ENCODE measurements around the gene ETV6. TPM values are rescaled to one million over a fixed set of nuclear protein-coding genes. Genes with fewer than 3 reads are reported as not detected.
"Not testable (repeated sequence)": the region's sequence is repeated elsewhere in the genome, so short reads cannot be mapped to it uniquely, and the experiment has no call there.

Gene ETV6
- total RNA-seq, 2 donors from 2014 or later = 17.5 to 17.9 TPM

DNA sequence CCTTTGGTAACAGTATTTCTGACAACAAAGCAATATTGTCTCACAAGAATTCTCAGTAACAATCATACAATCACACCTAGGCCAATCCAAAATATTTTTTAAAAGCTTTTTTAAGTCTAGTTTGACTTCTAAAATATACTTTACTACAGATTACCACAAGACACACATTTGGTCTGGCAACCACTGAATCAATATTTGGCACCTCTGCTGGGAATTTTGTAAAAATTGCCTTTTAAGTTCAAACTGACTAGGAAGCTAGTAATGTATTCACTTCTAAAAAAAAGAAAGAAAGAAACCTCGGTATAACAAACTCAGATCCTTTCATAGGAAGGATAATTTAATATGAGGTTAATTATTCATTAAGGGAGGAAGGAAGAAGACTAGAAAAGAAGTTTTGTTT, 18.2 kb upstream of the ETV6 start:
- ATAC-seq = no peak
- 11 to 18% methylated on average over 1 of the region's 1 CpG for WGBS, 2 donors
- TF ChIP-seq CTCF (IDR thresholded peaks at IDR 0.05) (no peak), POLR2A (IDR thresholded peaks at IDR 0.05) (no peak)

DNA sequence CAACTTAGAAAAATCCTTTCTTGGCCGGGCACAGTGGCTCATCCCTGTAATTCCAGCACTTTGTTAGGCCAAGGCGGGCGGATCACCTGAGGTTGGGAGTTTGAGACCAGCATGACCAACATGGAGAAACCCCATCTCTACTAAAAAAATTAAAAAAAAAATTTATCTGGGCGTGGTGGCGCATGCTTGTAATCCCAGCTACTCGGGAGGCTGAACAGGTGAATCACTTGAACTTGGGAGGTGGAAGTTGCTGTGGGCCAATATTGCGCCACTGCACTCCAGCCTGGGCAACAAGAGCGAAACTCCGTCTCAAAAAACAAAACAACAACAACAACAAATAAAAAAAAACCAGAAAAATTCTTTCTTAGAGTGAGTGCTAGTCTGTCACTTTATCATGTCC, 17.6 kb upstream of the ETV6 start:
- H3K27me3 ChIP-seq; H3K27ac ChIP-seq; H3K9me3 ChIP-seq; H3K36me3 ChIP-seq (replicated peaks in 1 of 2; ENCODE audit: insufficient read depth in 1 of 2, low read depth in 2 of 2); H3K4me1 ChIP-seq; H3K4me3 ChIP-seq; ATAC-seq; DNase-seq; intact Hi-C loops (cut with DNase I): not testable (repeated sequence)
- 94% methylated on average over 9 of the region's 9 CpGs for WGBS, 2 donors

More for the DNA sequence above, 18.2 kb upstream of the ETV6 start:
- Histone ChIP-seq H3K36me3 (replicated peaks in 1 of 2; ENCODE audit: insufficient read depth in 1 of 2, low read depth in 2 of 2) (no peaks in the 10 kb centered on the region), H3K9me3 (no peaks in the 10 kb centered on the region), H3K27me3 (no peaks in the 10 kb centered on the region), H3K4me3 (no peak overlapping the region), H3K4me1 (peaks cover 5% of the 10 kb centered on the region), H3K27ac (no peak overlapping the region)
- intact Hi-C loops (cut with DNase I) = no loop called here
- DNase-seq = no peak

GRCh38 chr12:11633968-11634367, 15.5 kb upstream of the ETV6 start:
- no peak for TF ChIP-seq POLR2A (IDR thresholded peaks at IDR 0.05)
- TF ChIP-seq CTCF (IDR thresholded peaks at IDR 0.05) = no peak
- intact Hi-C loops (cut with DNase I) = no loop called here
- DNase-seq (no peak), ATAC-seq (peak; percentile 42)
- Histone ChIP-seq H3K36me3 (replicated peaks in 1 of 2; ENCODE audit: insufficient read depth in 1 of 2, low read depth in 2 of 2) (no peaks in the 10 kb centered on the region), H3K9me3 (no peaks in the 10 kb centered on the region), H3K27me3 (no peaks in the 10 kb centered on the region), H3K4me3 (no peak overlapping the region), H3K4me1 (peaks cover 5% of the 10 kb centered on the region), H3K27ac (no peak overlapping the region)
- 39 to 41% methylated on average over 6 of the region's 6 CpGs for WGBS, 2 donors

DNA sequence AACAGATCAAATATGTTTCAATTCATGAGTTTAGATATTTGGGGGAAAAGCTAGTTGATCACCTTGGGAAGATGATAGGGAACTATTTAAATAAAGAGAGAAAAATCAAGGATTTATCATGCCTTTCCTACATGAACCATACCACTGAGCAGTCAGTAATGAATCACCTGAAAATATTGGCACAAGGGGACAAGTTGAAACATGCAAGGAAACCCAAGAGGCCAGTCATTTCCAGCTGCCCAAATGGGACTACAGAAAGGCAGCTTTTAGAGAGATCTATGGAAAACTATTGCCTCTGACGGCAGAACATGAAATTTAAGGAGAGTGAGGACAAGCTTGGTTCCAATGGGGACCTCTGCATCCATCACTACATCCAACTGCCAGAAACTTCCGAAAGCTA, 14.1 kb upstream of the ETV6 start:
- DNase-seq (no peak), ATAC-seq (no peak)
- peaks cover 5% of the 10 kb centered on the region for H3K4me1 ChIP-seq
- H3K4me3 ChIP-seq = no peak overlapping the region
- intact Hi-C loops (cut with DNase I) = no loop called here
- TF ChIP-seq POLR2A (IDR thresholded peaks at IDR 0.05) (no peak), CTCF (IDR thresholded peaks at IDR 0.05) (no peak)
- H3K27me3 ChIP-seq = no peaks in the 10 kb centered on the region
- H3K27ac ChIP-seq = no peak overlapping the region
- no peaks in the 10 kb centered on the region for H3K36me3 ChIP-seq (replicated peaks in 1 of 2; ENCODE audit: insufficient read depth in 1 of 2, low read depth in 2 of 2)
- WGBS, 2 donors = 97 to 98% methylated on average over 2 of the region's 2 CpGs
- no peaks in the 10 kb centered on the region for H3K9me3 ChIP-seq

- intact Hi-C loops (cut with DNase I) = no loop called here
- Histone ChIP-seq H3K27ac (no peak overlapping the region), H3K27me3 (no peaks in the 10 kb centered on the region), H3K4me3 (no peak overlapping the region), H3K36me3 (replicated peaks in 1 of 2; ENCODE audit: insufficient read depth in 1 of 2, low read depth in 2 of 2) (no peaks in the 10 kb centered on the region), H3K9me3 (no peaks in the 10 kb centered on the region), H3K4me1 (no peaks in the 10 kb centered on the region)
- 88 to 95% methylated on average over 3 of the region's 3 CpGs for WGBS, 2 donors
- no peak for TF ChIP-seq POLR2A (IDR thresholded peaks at IDR 0.05)
- TF ChIP-seq CTCF (IDR thresholded peaks at IDR 0.05) = no peak
- ATAC-seq (no peak), DNase-seq (no peak)
Measured at GRCh38 chr12:11638315-11638916, 11.1 kb upstream of the ETV6 start.
